HuH-7.5 (cell line): Measurements from ENCODE around the gene MCAM.

Experiments used
- DNase-seq: peaks from one replicate; pipeline ENCODE4 v3.0.0; 2011; ENCODE audit warnings: low spot score

The MCAM gene

GRCh38 chr11:119330237-119330636 lies 13.3 kb upstream of the MCAM start:
- DNase-seq = no peak

DNA sequence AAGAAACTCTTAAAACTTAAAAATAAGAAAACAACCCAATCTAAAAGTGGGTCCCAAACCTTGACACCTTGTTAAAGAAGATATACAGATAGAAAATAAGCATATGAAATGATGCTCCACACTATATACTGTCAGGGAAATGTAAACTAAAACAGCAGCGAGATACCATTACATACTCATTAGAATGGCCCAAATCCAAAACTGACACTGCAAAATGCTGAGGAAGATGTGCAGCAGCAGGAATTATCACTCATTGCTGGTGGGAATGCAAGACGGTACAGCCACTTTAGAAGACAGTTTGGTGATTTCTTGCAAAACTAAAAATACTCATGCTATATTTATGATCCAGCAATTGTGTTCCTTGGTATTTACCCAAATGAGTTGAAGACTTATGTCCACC lies 12.4 kb upstream of the MCAM start:
- no peak for DNase-seq

DNA sequence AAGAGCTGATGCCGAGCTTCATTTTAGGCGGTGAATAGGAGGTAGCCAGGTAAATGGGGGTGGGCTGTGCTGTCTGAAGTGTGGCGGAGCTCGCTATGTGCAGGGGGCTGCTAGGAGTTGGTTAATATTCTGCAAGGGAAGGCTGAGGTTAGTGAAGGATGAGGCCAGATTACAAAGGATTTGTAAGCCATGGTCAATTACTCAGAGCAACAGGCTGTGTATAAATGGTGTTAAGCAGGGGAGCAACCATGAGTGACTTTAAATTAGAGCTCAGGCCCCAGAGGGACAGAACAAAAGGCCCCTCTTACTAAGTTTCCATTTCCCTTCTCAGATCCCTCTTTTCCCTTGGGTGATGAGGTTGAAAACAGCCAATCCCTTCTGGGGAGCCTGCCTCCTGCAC lies 7.3 kb upstream of the MCAM start:
- DNase-seq = no peak

DNA sequence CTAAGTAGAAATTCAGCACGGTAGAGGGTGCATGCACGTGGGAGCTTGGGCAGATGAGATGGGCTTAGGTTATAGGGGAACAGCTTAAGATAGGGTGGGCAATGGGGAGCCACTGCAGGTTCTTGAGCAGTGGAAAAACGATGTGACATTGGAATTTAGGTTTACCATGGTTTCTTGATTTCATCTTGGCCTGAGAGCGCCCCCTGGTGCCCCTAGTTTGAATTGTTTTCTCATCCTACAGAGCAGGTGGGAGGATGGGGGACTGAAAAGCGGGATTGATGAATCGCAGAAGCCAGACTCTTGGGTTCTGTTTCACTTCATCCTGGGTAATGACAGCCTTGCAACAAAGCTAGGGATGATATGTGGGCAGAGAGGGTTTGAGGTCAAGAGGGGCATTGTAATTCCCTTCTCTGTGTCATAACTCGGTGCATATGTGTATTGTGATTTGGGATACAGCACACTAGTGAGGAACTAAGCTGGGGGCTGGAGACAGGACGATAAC lies 6.7 kb upstream of the MCAM start:
- DNase-seq = peak; percentile 68

DNA sequence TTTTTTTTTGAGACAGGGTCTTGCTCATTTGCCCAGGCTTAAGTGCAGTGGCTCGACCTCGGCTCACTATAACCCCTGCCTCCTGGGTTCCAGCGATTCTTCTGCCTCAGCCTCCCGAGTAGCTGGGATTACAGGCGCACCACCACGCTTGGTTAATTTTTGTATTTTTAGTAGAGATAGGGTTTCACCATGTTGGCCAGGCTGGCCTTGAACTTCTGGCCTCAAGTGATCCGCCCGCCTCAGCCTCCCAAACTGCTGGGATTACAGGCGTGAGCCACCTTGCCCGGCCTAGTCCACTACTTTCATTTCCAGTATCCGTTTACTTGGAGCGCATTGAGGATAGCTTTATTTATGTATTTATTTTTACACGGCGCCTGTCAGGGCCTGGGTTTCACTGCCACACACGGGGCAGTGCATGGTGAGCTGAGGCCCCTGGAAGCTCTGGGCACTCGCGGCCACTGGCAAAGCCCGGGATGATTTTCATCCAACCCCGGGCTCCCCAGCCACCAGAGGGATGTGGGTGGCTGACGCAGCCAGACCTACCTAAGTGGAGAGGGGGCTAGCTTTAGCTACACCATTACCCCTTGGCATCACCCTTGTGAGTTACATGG lies 6.1 kb upstream of the MCAM start:
- DNase-seq = no peak

GRCh38 chr11:119322360-119322739 lies 5.4 kb upstream of the MCAM start:
- DNase-seq = no peak

DNA sequence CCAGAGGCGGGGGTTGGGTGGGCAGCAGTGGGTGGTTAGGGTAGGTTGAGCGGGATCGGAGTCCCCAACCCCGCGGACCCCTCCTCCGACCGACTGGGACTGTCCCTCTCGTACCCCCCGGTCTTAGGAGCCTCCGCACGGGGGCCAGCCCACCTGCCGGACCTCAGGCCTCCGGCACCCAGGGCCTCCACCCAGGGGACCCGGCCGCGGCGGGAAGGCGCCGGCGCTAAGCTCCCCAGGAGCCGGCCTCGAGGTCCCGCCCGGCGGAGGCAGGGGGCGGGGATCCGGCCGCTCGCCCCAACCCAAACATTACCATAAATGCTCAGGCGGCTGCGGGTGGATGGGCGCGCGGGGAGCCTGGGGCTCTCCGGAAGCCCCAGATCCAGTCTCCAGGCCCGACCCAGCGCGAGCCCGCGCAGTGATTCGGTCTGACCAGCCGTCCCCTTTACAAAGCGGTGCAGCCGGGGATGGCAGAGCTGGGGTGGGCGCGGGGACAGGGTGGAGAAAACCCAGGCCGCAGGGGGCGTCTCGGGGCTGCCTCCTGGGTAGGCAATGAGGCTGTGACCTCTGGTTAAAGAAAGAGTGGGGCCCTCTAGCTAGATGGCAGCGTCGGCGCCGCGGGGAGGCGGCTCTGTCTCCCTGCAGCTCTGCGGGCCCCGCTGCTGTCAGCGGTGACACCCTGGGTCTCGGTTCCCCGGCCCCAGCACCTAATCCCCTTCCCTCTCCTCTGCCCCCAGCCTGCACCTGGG lies 4.0 kb upstream of the MCAM start:
- peak; percentile 60 for DNase-seq

DNA sequence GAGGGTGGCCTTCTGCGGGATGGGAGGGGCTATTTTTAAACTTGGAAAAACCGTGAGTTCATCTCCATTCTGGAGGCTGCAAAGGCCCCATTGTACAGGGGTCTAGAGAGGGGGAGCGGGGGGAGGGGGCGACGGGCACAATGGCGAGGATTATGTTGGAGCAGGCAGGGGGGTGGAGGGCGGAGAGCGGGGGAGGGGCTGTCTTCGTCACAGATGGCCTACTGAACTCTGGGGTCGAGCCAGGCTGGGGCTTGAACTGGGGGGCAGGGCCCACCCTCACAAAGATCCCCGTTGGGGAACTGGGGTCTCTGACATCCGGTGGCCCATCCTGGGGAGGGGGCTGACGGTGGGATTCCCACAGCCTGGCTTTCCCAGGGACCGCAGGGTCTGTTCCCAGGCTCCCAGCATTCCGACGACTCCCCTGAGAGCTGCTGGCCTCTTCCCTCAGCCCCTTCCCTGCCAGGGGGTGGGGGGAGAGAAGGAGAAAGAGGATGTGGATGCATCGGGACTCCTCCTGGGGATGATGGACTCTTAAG lies 3.4 kb upstream of the MCAM start:
- no peak for DNase-seq

DNA sequence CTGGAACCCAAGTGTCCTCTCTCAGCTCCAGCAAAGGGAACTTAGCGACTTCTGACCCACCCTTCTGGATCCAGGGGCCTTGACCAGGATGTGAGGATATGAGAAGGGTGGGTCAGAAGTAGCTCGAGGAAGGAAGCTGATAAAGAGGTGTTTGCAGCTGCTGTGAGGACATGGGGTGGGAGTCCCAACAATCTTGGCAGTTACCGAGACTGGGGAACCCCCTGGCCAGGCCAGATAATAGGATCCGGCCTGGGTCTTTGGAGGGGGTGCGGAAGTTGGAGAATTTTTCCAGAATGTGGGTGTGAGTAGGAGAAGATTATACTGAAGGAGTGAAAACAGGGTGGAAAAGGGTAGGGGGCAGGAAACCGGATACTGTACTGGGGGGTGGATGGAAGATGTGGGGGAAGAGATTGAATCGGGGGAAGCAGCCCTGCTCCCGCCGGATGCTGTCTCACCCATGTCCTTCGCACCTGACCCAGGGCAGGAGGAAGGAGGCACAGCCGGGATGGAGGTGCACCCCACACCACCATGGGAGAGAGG lies 2.8 kb upstream of the MCAM start:
- no peak for DNase-seq

- DNase-seq = no peak
Observed at GRCh38 chr11:119319136-119319699, 2.3 kb upstream of the MCAM start.

DNA sequence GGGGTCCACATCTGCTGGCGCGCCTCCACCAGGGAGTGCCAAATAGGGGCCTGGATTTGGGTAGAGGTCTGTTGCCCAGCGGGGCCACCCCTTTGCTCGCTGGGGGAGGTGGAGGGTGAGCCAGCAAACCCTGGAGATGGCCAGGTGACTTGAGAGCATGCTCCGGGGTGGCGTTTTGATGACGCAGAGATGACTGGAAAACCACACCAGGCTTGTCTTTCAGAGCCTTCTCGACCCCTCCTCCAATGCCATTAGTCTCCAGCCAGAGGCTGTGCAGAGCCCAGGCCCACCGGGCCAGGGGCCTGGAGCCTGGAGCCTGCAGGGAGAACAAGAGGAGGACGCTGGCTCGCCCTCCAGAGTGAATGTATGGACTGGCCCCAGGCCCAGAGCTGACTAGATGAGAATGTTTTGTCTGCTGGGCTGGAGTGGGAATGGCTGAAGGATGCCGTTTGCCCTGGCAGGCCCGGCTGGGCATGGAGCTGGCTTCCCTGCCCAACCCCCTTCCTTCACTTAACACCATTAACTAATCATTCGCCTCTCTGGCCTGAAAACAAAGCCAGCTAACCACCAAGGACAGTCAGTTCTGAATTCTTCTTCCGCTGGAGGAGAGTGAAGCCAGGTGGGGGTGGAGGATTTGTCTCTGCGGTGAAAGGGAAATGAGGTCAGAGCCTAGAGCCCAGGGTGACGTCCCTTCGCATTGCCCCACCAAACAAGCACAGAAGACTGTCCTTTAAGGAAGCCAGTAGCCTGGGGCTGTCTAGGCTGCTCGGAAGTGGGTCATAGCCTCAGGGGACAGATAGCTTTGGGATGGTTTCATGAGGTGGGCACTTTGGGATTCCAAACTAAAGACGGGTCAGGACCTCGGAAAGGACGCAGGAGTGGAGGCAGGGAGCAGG lies 1.6 kb upstream of the MCAM start:
- DNase-seq = no peak

GRCh38 chr11:119317592-119318239 lies 786 bp upstream of the MCAM start:
- DNase-seq = no peak

GRCh38 chr11:119316016-119316728 lies 758 bp downstream of the MCAM start:
- no peak for DNase-seq

DNA sequence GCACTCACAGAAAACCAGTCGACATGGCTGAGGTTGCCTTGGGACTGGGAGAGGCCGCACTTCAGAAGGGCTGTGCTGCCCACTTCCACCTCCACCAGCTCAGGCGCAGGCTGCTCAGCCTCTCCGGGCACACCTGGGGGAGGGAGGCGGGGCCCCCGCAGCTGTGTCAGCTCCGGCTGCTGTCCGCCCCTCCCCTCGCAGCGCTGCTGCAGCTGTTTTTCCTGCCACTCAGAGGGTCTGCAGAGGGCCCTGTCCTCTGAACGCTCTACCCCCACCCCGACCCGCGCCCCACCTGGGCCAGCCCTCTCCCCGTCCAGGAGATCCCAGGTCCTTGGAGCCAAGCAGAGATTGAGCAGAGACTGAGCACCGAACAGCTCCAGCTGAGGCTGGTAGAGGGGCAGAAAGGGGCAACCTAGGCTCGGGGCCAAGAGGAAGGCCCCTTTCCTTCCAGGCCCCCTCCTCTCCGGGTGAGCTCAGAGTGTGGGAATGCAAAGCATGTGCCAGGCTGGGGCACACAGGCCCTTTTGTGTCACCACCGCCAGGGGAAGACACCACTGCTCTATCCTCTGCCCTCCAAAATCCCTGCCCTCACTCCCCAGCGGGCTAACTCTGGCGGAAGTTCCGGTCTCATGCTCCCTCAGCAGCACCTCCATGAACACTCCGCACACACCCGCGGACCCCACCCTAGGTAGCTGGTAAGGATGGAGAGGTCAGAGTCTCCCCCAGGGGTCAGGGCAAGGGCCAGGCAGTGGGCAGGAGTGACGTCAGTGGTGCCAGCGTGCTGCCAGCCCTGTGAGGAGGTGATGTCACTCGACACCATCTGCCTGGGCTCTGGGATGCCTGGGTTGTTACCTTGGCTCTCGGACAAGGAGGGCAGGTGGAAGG lies 1.6 kb downstream of the MCAM start:
- no peak for DNase-seq

DNA sequence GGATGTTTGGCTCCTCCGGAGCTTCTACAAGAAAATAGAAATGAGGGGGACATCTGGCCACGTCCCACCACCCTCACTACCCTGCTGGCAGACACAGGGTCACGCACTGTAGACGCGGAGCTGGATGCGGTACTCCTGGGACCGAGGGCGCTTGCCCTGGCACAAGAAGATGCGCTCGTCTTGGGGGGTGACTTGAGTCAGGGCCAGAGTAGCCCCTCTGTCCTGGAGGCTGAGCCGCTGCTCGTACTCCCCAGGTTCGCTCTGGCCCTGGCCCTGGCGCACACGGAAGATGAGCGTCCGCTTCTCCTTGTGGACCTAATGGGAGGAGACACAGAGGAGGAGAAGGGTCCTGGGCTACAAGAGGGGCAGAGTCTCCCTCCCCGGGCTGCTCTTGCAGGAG lies 2.2 kb downstream of the MCAM start:
- DNase-seq = no peak

GRCh38 chr11:119310682-119311052 lies 6.3 kb downstream of the MCAM start:
- DNase-seq = no peak

GRCh38 chr11:119309953-119310681 lies 6.8 kb downstream of the MCAM start:
- no peak for DNase-seq

- no peak for DNase-seq
Observed at GRCh38 chr11:119309411-119309810, 7.5 kb downstream of the MCAM start.

DNA sequence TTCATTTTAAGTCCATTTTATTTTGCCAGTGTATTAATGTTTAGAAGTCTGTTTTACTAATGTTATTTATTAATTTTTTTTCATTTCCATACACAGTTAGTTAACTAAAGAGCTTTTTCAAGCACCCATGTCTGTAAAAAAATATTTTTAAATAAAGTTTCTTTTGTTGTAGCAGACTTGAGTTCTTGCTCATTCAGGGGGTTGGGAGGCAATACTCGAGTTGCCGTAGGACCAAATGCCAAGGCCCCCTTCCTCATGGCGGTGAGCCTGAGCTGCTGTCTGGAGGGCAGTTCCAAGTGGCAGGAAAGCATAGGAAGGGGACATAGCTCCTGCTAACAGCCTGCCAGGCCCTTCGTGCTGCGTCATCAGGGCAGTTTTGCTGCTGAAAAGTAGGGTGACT lies 9.0 kb downstream of the MCAM start:
- DNase-seq = no peak
